Tibial artery (tissue), 4 donors: ENCODE measurements around the gene SPOCD1.

Experiments used
- DNase-seq, 2 donors: peaks; one replicate each; pipeline ENCODE4 v3.0.0-alpha.2; 2019
- H3K27ac ChIP-seq, 2 donors: fragments of 200-600 bp; sonication (generic) in 1 of 2; 1 replicate in 1 of 2; 2 replicates in 1 of 2; pipeline ENCODE4 v1.5.1; 2018 to 2019; ENCODE audit warnings: mild to moderate bottlenecking in 1 of 2
- H3K27me3 ChIP-seq, 2 donors: fragments of 200-600 bp; sonication (generic) in 1 of 2; one replicate each; pipeline versions ENCODE4 v1.5.1 to v1.6.0; 2016 to 2019
- H3K36me3 ChIP-seq, 3 donors: fragments of 200-600 bp; sonication (generic) in 2 of 3; one replicate each; pipeline ENCODE4 v1.5.1; 2016 to 2019; ENCODE audit warnings: mild to moderate bottlenecking in 2 of 3
- H3K4me1 ChIP-seq, 4 donors: fragments of 200-600 bp; sonication (generic) in 2 of 4; 1 replicate in 3 of 4; 2 replicates in 1 of 4; pipeline ENCODE4 v1.5.1; 2016 to 2019
- H3K4me3 ChIP-seq, 2 donors: fragments of 200-600 bp; sonication (generic) in 1 of 2; 1 replicate in 1 of 2; 2 replicates in 1 of 2; pipeline ENCODE4 v1.5.1; 2018 to 2019; ENCODE audit warnings: mild to moderate bottlenecking in 2 of 2
- H3K9me3 ChIP-seq, 3 donors: fragments of 200-600 bp; sonication (generic) in 1 of 3; one replicate each; pipeline ENCODE4 v1.5.1; 2016 to 2019
- CTCF ChIP-seq, 2 experiments: fragments of 200-600 bp in 1 of 2; fragments of 450-650 bp in 1 of 2; IDR thresholded peaks; one replicate each; pipeline ENCODE4 v1.5.1; 2017 to 2019; ENCODE audit warnings: antibody characterized with exemption in 2 of 2, mild to moderate bottlenecking in 1 of 2, moderate library complexity in 1 of 2
- intact Hi-C: fragments of 100-400 bp; cut with DNase I; formaldehyde crosslinking; loops from one replicate; pipeline ENCODE4 v1.15.0; 2023; ENCODE audit warnings: low total_unique reads

SPOCD1 gene

GRCh38 chr1:31756578-31756977 is 59.2 kb downstream of the SPOCD1 start:
- Histone ChIP-seq H3K27ac (no peak overlapping the region), H3K9me3 (no peaks in the 10 kb centered on the region), H3K36me3 (no peaks in the 10 kb centered on the region), H3K27me3 (peaks cover 0 to 12% of the 10 kb centered on the region in 2 donors), H3K4me1 (peaks cover 0 to 49% (median 38%) of the 10 kb centered on the region in 4 donors), H3K4me3 (no peak overlapping the region)
- no peak for DNase-seq
- intact Hi-C loops = no loop called here
- no peak for TF ChIP-seq CTCF (IDR thresholded peaks at IDR 0.05)

- Histone ChIP-seq H3K27me3 (peaks cover 0 to 7% of the 10 kb centered on the region in 2 donors), H3K4me1 (peaks cover 0 to 43% (median 33%) of the 10 kb centered on the region in 4 donors)
- intact Hi-C loops = no loop called here
Measured at GRCh38 chr1:31755850-31756492, 59.9 kb downstream of the SPOCD1 start.

GRCh38 chr1:31755197-31755611 is 60.6 kb downstream of the SPOCD1 start:
- no peaks in the 10 kb centered on the region for H3K27me3 ChIP-seq
- no peak for DNase-seq
- H3K27ac ChIP-seq = no peak overlapping the region
- no peaks in the 10 kb centered on the region for H3K9me3 ChIP-seq
- no peak for TF ChIP-seq CTCF (IDR thresholded peaks at IDR 0.05)
- intact Hi-C loops = no loop called here
- no peaks in the 10 kb centered on the region for H3K36me3 ChIP-seq
- peaks cover 0 to 36% (median 26%) of the 10 kb centered on the region in 4 donors for H3K4me1 ChIP-seq
- no peak overlapping the region for H3K4me3 ChIP-seq

More at GRCh38 chr1:31755850-31756492, 59.9 kb downstream of the SPOCD1 start:
- no peaks in the 10 kb centered on the region for H3K36me3 ChIP-seq
- no peak for DNase-seq
- no peak overlapping the region for H3K27ac ChIP-seq
- TF ChIP-seq CTCF (IDR thresholded peaks at IDR 0.05) = no peak
- no peaks in the 10 kb centered on the region for H3K9me3 ChIP-seq
- no peak overlapping the region for H3K4me3 ChIP-seq

GRCh38 chr1:31754397-31754796 is 61.4 kb downstream of the SPOCD1 start:
- no peak overlapping the region for H3K4me3 ChIP-seq
- peaks cover 0 to 34% (median 24%) of the 10 kb centered on the region in 4 donors for H3K4me1 ChIP-seq
- no peak overlapping the region for H3K27ac ChIP-seq
- H3K36me3 ChIP-seq = no peaks in the 10 kb centered on the region
- H3K27me3 ChIP-seq = no peaks in the 10 kb centered on the region
- no peak for DNase-seq
- intact Hi-C loops = no loop called here
- no peaks in the 10 kb centered on the region for H3K9me3 ChIP-seq
- no peak for TF ChIP-seq CTCF (IDR thresholded peaks at IDR 0.05)

GRCh38 chr1:31753707-31754349 is 62.0 kb downstream of the SPOCD1 start:
- Histone ChIP-seq H3K27ac (peak overlapping the region; percentile 38 to 42), H3K4me1 (peaks cover 0 to 34% (median 24%) of the 10 kb centered on the region in 4 donors), H3K4me3 (no peak overlapping the region), H3K36me3 (no peaks in the 10 kb centered on the region), H3K9me3 (no peaks in the 10 kb centered on the region), H3K27me3 (no peaks in the 10 kb centered on the region)
- TF ChIP-seq CTCF (IDR thresholded peaks at IDR 0.05) = no peak
- intact Hi-C loops = no loop called here
- DNase-seq = peak; percentile 30 to 83
